Mesothelial cell of epicardium (in vitro differentiated cells): Measurements from ENCODE around the gene ATF7. TPM values are rescaled to one million over a fixed set of nuclear protein-coding genes. Genes with fewer than 3 reads are reported as not detected.

ENCODE experiments used
- DNase-seq, 2 experiments: peaks; one replicate each; pipeline ENCODE4 v3.0.0; 2021; ENCODE audit warnings: low spot score in 2 of 2; ENCODE audit not compliant: unreplicated experiment in 2 of 2
- H3K27ac Mint-ChIP-seq: 2 replicates; pipeline ENCODE4 v1.8.0; 2021; ENCODE audit warnings: mixed read lengths
- H3K27me3 Mint-ChIP-seq: 2 replicates; pipeline ENCODE4 v1.8.0; 2021; ENCODE audit warnings: low read depth, mixed read lengths
- H3K36me3 Mint-ChIP-seq: 2 replicates; pipeline ENCODE4 v1.8.0; 2021; ENCODE audit warnings: mixed read lengths
- H3K4me1 Mint-ChIP-seq: 2 replicates; pipeline ENCODE4 v1.8.0; 2021; ENCODE audit warnings: mixed read lengths
- H3K4me3 Mint-ChIP-seq: 2 replicates; pipeline ENCODE4 v1.8.0; 2021; ENCODE audit warnings: mild to moderate bottlenecking, moderate library complexity, mixed read lengths
- H3K9me3 Mint-ChIP-seq: 2 replicates; pipeline ENCODE4 v1.8.0; 2021; ENCODE audit warnings: mixed read lengths
- CTCF ChIP-seq: fragments of 200-600 bp; sonication (generic); IDR thresholded peaks from one replicate; pipeline ENCODE4 v1.5.0; 2021; ENCODE audit warnings: antibody characterized with exemption; ENCODE audit not compliant: unreplicated experiment
- total RNA-seq: library from RNA; stranded (reverse); gene quantifications from 3 replicates; pipeline ENCODE4 v1.2.1, GENCODE V29; 2021

ATF7 gene
- total RNA-seq, 1 donor from 2014 or later: 36.3 TPM

- Mint-ChIP-seq H3K27me3 (no peaks in the 10 kb centered on the region), H3K4me3 (no peak overlapping the region), H3K36me3 (no peaks in the 10 kb centered on the region), H3K27ac (no peak overlapping the region), H3K4me1 (peaks cover 18% of the 10 kb centered on the region), H3K9me3 (no peaks in the 10 kb centered on the region)
- no peak for TF ChIP-seq CTCF
- DNase-seq: no peak
Observed at GRCh38 chr12:53590652-53591051, 35.5 kb downstream of the ATF7 start.

GRCh38 chr12:53589915-53590314, 36.3 kb downstream of the ATF7 start:
- Mint-ChIP-seq H3K27ac (no peak overlapping the region), H3K9me3 (no peaks in the 10 kb centered on the region), H3K36me3 (no peaks in the 10 kb centered on the region), H3K4me1 (peaks cover 19% of the 10 kb centered on the region), H3K4me3 (no peak overlapping the region), H3K27me3 (no peaks in the 10 kb centered on the region)
- no peak for TF ChIP-seq CTCF
- no peak for DNase-seq

DNA sequence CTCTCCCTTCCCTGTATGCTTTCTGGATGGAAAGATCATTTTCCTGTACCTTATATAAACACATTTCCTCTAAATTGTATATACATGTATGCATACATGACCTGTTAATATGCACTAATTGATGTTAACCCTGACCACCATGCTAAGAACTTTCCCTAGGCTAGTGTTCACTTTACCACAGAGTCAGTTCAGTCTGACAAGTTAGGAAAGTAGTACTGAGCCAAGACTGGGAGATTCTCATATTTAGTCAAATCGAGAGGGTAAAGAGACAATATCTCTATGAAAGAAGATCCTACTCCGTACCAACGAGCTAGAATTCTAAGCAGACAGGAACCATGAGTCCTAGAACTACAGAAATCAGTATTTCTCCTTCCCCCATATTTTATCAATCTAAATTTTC, 36.8 kb downstream of the ATF7 start:
- no peak overlapping the region for H3K4me3 Mint-ChIP-seq
- no peak overlapping the region for H3K27ac Mint-ChIP-seq
- peaks cover 3% of the 10 kb centered on the region for H3K36me3 Mint-ChIP-seq

DNA sequence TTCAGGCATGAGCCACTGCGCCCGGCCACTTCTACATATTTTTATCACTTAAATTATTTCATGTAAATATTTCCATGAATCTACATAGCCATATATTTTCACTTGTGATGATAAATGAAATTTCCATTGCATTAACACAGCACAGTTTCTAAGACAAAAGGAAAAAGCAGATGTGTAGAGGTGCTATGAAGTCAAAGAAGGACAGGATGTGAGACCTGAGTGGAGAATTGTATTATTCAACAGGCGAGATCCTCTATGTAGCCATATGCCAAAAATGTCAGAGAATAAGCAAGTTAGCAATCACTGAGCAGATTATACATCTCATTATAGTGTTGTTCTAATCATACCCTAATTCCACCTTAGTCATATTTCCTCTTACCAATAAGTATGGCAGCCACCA, 38.1 kb downstream of the ATF7 start:
- TF ChIP-seq CTCF: no peak
- Mint-ChIP-seq H3K36me3 (peaks cover 12% of the 10 kb centered on the region), H3K9me3 (peaks cover 11% of the 10 kb centered on the region), H3K27me3 (no peaks in the 10 kb centered on the region), H3K4me3 (no peak overlapping the region), H3K4me1 (peaks cover 19% of the 10 kb centered on the region), H3K27ac (no peak overlapping the region)
- DNase-seq: no peak

More for the DNA sequence above, 36.8 kb downstream of the ATF7 start:
- Mint-ChIP-seq H3K4me1 (peaks cover 19% of the 10 kb centered on the region), H3K27me3 (no peaks in the 10 kb centered on the region), H3K9me3 (peaks cover 3% of the 10 kb centered on the region)
- no peak for DNase-seq
- TF ChIP-seq CTCF: no peak

GRCh38 chr12:53586745-53587144, 39.4 kb downstream of the ATF7 start:
- Mint-ChIP-seq H3K27ac (no peak overlapping the region), H3K4me3 (no peak overlapping the region), H3K27me3 (no peaks in the 10 kb centered on the region), H3K9me3 (peaks cover 11% of the 10 kb centered on the region), H3K36me3 (peaks cover 16% of the 10 kb centered on the region), H3K4me1 (peaks cover 12% of the 10 kb centered on the region)
- TF ChIP-seq CTCF: no peak
- DNase-seq: no peak
